ENCODE data around the gene HOXB7.

The HOXB7 gene

GRCh38 chr17:48589060-48589830 is 21.6 kb downstream of the HOXB7 start:
- DNase-seq (ENCODE audit: low read depth): no peak
- no peak overlapping the region for H3K4me3 ChIP-seq (ENCODE audit: low read depth, low read length)
- no peak for TF ChIP-seq CTCF (IDR thresholded peaks at IDR 0.05; ENCODE audit: insufficient read depth, low read depth, low read length, missing control alignments)

GRCh38 chr17:48588528-48588927 is 22.3 kb downstream of the HOXB7 start:
- no peak for TF ChIP-seq CTCF (IDR thresholded peaks at IDR 0.05; ENCODE audit: insufficient read depth, low read depth, low read length, missing control alignments)
- H3K4me3 ChIP-seq (ENCODE audit: low read depth, low read length): no peak overlapping the region
- no peak for DNase-seq (ENCODE audit: low read depth)

- DNase-seq (ENCODE audit: low read depth): no peak
- H3K4me3 ChIP-seq (ENCODE audit: low read depth, low read length): no peak overlapping the region
- TF ChIP-seq CTCF (IDR thresholded peaks at IDR 0.05; ENCODE audit: insufficient read depth, low read depth, low read length, missing control alignments): no peak
Observed at GRCh38 chr17:48588074-48588415, 22.8 kb downstream of the HOXB7 start.

GRCh38 chr17:48587276-48588073 is 23.3 kb downstream of the HOXB7 start:
- H3K4me3 ChIP-seq (ENCODE audit: low read depth, low read length): no peak overlapping the region
- no peak for DNase-seq (ENCODE audit: low read depth)
- TF ChIP-seq CTCF (IDR thresholded peaks at IDR 0.05; ENCODE audit: insufficient read depth, low read depth, low read length, missing control alignments): no peak

- no peak overlapping the region for H3K4me3 ChIP-seq (ENCODE audit: low read depth, low read length)
- no peak for TF ChIP-seq CTCF (IDR thresholded peaks at IDR 0.05; ENCODE audit: insufficient read depth, low read depth, low read length, missing control alignments)
- DNase-seq (ENCODE audit: low read depth): no peak
Observed at GRCh38 chr17:48586355-48587258, 24.2 kb downstream of the HOXB7 start.

GRCh38 chr17:48584223-48584741 is 26.5 kb downstream of the HOXB7 start:
- TF ChIP-seq CTCF (IDR thresholded peaks at IDR 0.05; ENCODE audit: insufficient read depth, low read depth, low read length, missing control alignments): no peak
- H3K4me3 ChIP-seq (ENCODE audit: low read depth, low read length): no peak overlapping the region
- DNase-seq (ENCODE audit: low read depth): no peak

Data from GM12865 (cell line).